H9 (cell line): ENCODE data around the gene WFS1. TPM values are rescaled to one million over a fixed set of nuclear protein-coding genes. Genes with fewer than 3 reads are reported as not detected.

Experiments
- DNase-seq: peaks from one replicate; pipeline ENCODE4 v3.0.0-alpha.2; 2017
- H2AFZ ChIP-seq: one replicate; pipeline ENCODE4 v1.6.1; 2013; ENCODE audit warnings: mild to moderate bottlenecking, low read length, control low read depth, moderate library complexity
- H2AK5ac ChIP-seq: 2 replicates; pipeline ENCODE4 v1.6.1; 2013; ENCODE audit warnings: low read length, control low read depth, mixed read lengths; ENCODE audit not compliant: insufficient read length
- H2BK120ac ChIP-seq: one replicate; pipeline ENCODE4 v1.6.1; 2013; ENCODE audit warnings: low read depth, mild to moderate bottlenecking, low read length, control low read depth, inconsistent platforms; ENCODE audit not compliant: poor library complexity, severe bottlenecking
- H2BK12ac ChIP-seq: 2 replicates; pipeline ENCODE4 v1.6.1; 2013; ENCODE audit warnings: low read length, control low read depth, mixed read lengths, low read depth; ENCODE audit not compliant: insufficient read length
- H2BK15ac ChIP-seq: 2 replicates; pipeline ENCODE4 v1.6.1; 2013; ENCODE audit warnings: low read depth, low read length, control low read depth
- H2BK20ac ChIP-seq: one replicate; pipeline ENCODE4 v1.6.1; 2013; ENCODE audit warnings: low read depth, mild to moderate bottlenecking, low read length, control low read depth, inconsistent platforms; ENCODE audit not compliant: poor library complexity, severe bottlenecking
- H2BK5ac ChIP-seq: 2 replicates; pipeline ENCODE4 v1.6.1; 2013; ENCODE audit warnings: low read length, control low read depth, mixed read lengths; ENCODE audit not compliant: insufficient read length
- H3K14ac ChIP-seq: 2 replicates; pipeline ENCODE4 v1.6.1; 2013; ENCODE audit warnings: low read length, control low read depth; ENCODE audit not compliant: insufficient read depth
- H3K18ac ChIP-seq: 2 replicates; pipeline ENCODE4 v1.6.1; 2013; ENCODE audit warnings: low read depth, mild to moderate bottlenecking, mixed read lengths, low read length, control low read depth; ENCODE audit not compliant: insufficient read length
- H3K23ac ChIP-seq: 2 replicates; pipeline ENCODE4 v1.6.1; 2013; ENCODE audit warnings: low read length, control low read depth, mixed read lengths, low read depth; ENCODE audit not compliant: insufficient read length
- H3K23me2 ChIP-seq: 2 replicates; pipeline ENCODE4 v1.6.1; 2013; ENCODE audit warnings: low read depth, mild to moderate bottlenecking, mixed read lengths, low read length, control low read depth; ENCODE audit not compliant: insufficient read length, poor library complexity, severe bottlenecking
- H3K27ac ChIP-seq: 2 replicates; pipeline ENCODE4 v1.5.1; 2013; ENCODE audit warnings: low read length, control low read depth, mixed read lengths, low read depth; ENCODE audit not compliant: insufficient read length
- H3K27me3 ChIP-seq: 2 replicates; pipeline ENCODE4 v1.6.1; 2013; ENCODE audit warnings: low read length, control low read depth, inconsistent platforms; ENCODE audit not compliant: insufficient read depth
- H3K4ac ChIP-seq: 2 replicates; pipeline ENCODE4 v1.6.1; 2013; ENCODE audit warnings: low read depth, mild to moderate bottlenecking, control low read depth, inconsistent platforms, low read length, moderate library complexity
- H3K4me1 ChIP-seq: 2 replicates; pipeline ENCODE4 v1.6.1; 2013; ENCODE audit warnings: low read length, control low read depth, inconsistent platforms; ENCODE audit not compliant: insufficient read depth
- H3K4me2 ChIP-seq: 2 replicates; pipeline ENCODE4 v1.6.1; 2013; ENCODE audit warnings: low read length, control low read depth, mixed read lengths; ENCODE audit not compliant: insufficient read length, insufficient read depth
- H3K56ac ChIP-seq: 2 replicates; pipeline ENCODE4 v1.6.1; 2013; ENCODE audit warnings: low read depth, mild to moderate bottlenecking, mixed read lengths, low read length, control low read depth; ENCODE audit not compliant: insufficient read length
- H3K79me1 ChIP-seq: 2 replicates; pipeline ENCODE4 v1.6.1; 2013; ENCODE audit warnings: low read depth, mild to moderate bottlenecking, moderate library complexity, low read length, control low read depth, inconsistent platforms; ENCODE audit not compliant: insufficient read depth, poor library complexity, severe bottlenecking
- H3K79me2 ChIP-seq: 2 replicates; pipeline ENCODE4 v1.6.1; 2013; ENCODE audit warnings: low read length, control low read depth, inconsistent platforms; ENCODE audit not compliant: insufficient read depth
- H3K9ac ChIP-seq: 2 replicates; pipeline ENCODE4 v1.6.1; 2013; ENCODE audit warnings: low read length, control low read depth, mixed read lengths; ENCODE audit not compliant: insufficient read length; ENCODE audit errors: extremely low read depth
- H3K9me3 ChIP-seq: one replicate; pipeline ENCODE4 v1.6.1; 2013; ENCODE audit warnings: low read depth, low read length, inconsistent platforms; ENCODE audit not compliant: control insufficient read depth
- H3T11ph ChIP-seq: one replicate; pipeline ENCODE4 v1.6.1; 2013; ENCODE audit warnings: mild to moderate bottlenecking, low read length, control low read depth, inconsistent platforms
- H4K20me1 ChIP-seq: one replicate; pipeline ENCODE4 v1.6.1; 2013; ENCODE audit not compliant: control insufficient read depth, insufficient read length, insufficient read depth
- H4K5ac ChIP-seq: 2 replicates; pipeline ENCODE4 v1.6.1; 2013; ENCODE audit warnings: low read depth, mild to moderate bottlenecking, mixed read lengths, low read length, control low read depth; ENCODE audit not compliant: insufficient read length
- H4K8ac ChIP-seq: replicated peaks from 2 replicates; pipeline ENCODE4 v1.6.1; 2013; ENCODE audit warnings: low read length, control low read depth, mixed read lengths, low read depth; ENCODE audit not compliant: insufficient read length
- H4K91ac ChIP-seq: 2 replicates; pipeline ENCODE4 v1.6.1; 2013; ENCODE audit warnings: low read depth, mild to moderate bottlenecking, moderate library complexity, mixed read lengths, low read length, control low read depth; ENCODE audit not compliant: insufficient read length
- H3K27ac Mint-ChIP-seq, 3 experiments: 2 replicates in 2 of 3; 3 replicates in 1 of 3; pipeline ENCODE4 v1.8.0; 2020 to 2021; ENCODE audit warnings: mixed read lengths in 3 of 3, mild to moderate bottlenecking in 1 of 3, moderate library complexity in 1 of 3
- H3K27me3 Mint-ChIP-seq: 2 replicates; pipeline ENCODE4 v1.8.0; 2021; ENCODE audit warnings: low read depth, mild to moderate bottlenecking, moderate library complexity, mixed read lengths
- H3K36me3 Mint-ChIP-seq, 3 experiments: 2 replicates in 2 of 3; 3 replicates in 1 of 3; pipeline ENCODE4 v1.8.0; 2020 to 2021; ENCODE audit warnings: low read depth in 3 of 3, mixed read lengths in 3 of 3; ENCODE audit not compliant: insufficient read depth in 1 of 3
- H3K4me1 Mint-ChIP-seq, 2 experiments: 2 replicates each; pipeline ENCODE4 v1.8.0; 2020; ENCODE audit warnings: mixed read lengths in 2 of 2
- H3K4me3 Mint-ChIP-seq, 2 experiments: 2 replicates in 1 of 2; 3 replicates in 1 of 2; pipeline ENCODE4 v1.8.0; 2020 to 2021; ENCODE audit warnings: mild to moderate bottlenecking in 2 of 2, mixed read lengths in 2 of 2, moderate library complexity in 1 of 2
- H3K9me3 Mint-ChIP-seq, 2 experiments: 2 replicates in 1 of 2; 3 replicates in 1 of 2; pipeline ENCODE4 v1.8.0; 2020; ENCODE audit warnings: mild to moderate bottlenecking in 2 of 2, mixed read lengths in 2 of 2, moderate library complexity in 1 of 2
- WGBS: extraction: QIAGEN DNeasy Blood & Tissue Kit; methylation state at CpG from one replicate; pipeline ENCODE4 v1.1.7; 2013; ENCODE audit warnings: missing lambda C conversion rate, low lambda C conversion rate, mixed read lengths; ENCODE audit not compliant: insufficient read length; ENCODE audit errors: extremely low coverage; 5-methylcytosine and 5-hydroxymethylcytosine counted together
- total RNA-seq: library from RNA; stranded (reverse); gene quantifications from 2 replicates; pipeline ENCODE4 v1.2.1, GENCODE V29; 2021
- TF ChIP-seq, protein P1 (sequence below): fragments of 200-600 bp; sonication (generic); conservative IDR thresholded peaks from 3 replicates; pipeline ENCODE4 v1.8.0; 2021; ENCODE audit warnings: antibody characterized with exemption, mild to moderate bottlenecking

WFS1 gene
- total RNA-seq, 1 experiment from 2014 or later: 18.9 TPM

GRCh38 chr4:6348408-6348807 is 78.8 kb downstream of the WFS1 start:
- Histone ChIP-seq H2AFZ (no peak overlapping the region), H2BK15ac (no peak overlapping the region), H4K20me1 (no peaks in the 10 kb centered on the region), H2BK5ac (no peak overlapping the region), H3K18ac (no peak overlapping the region), H3K27me3 (no peaks in the 10 kb centered on the region), H3K23me2 (peaks cover 3% of the 10 kb centered on the region), H3K9me3 (no peaks in the 10 kb centered on the region), H4K5ac (no peak overlapping the region), H4K8ac (no peak overlapping the region), H2BK20ac (no peak overlapping the region), H3K23ac (no peak overlapping the region), H3K9ac (no peak overlapping the region), H2BK12ac (no peak overlapping the region), H4K91ac (no peak overlapping the region), H3K56ac (no peak overlapping the region), H2BK120ac (no peak overlapping the region), H3K4me1 (no peaks in the 10 kb centered on the region; the same call in 1 of the 2 replicates), H3K14ac (no peak overlapping the region), H3K79me2 (no peaks in the 10 kb centered on the region), H3K79me1 (no peaks in the 10 kb centered on the region), H3K27ac (no peak overlapping the region), H2AK5ac (no peak overlapping the region), H3K4ac (no peak overlapping the region), H3K4me2 (no peak overlapping the region), H3T11ph (no peak overlapping the region)
- Mint-ChIP-seq H3K27ac (no peak overlapping the region; a peak in 1 of 7 replicates), H3K4me3 (no peak overlapping the region), H3K27me3 (peaks cover 1% of the 10 kb centered on the region; the same call in 1 of the 2 replicates), H3K4me1 (peaks cover 0 to 7% of the 10 kb centered on the region in 2 experiments; a peak in 2 of 4 replicates), H3K9me3 (no peaks in the 10 kb centered on the region; a peak in 1 of 5 replicates), H3K36me3 (no peaks in the 10 kb centered on the region)
- TF ChIP-seq, protein P1, sequence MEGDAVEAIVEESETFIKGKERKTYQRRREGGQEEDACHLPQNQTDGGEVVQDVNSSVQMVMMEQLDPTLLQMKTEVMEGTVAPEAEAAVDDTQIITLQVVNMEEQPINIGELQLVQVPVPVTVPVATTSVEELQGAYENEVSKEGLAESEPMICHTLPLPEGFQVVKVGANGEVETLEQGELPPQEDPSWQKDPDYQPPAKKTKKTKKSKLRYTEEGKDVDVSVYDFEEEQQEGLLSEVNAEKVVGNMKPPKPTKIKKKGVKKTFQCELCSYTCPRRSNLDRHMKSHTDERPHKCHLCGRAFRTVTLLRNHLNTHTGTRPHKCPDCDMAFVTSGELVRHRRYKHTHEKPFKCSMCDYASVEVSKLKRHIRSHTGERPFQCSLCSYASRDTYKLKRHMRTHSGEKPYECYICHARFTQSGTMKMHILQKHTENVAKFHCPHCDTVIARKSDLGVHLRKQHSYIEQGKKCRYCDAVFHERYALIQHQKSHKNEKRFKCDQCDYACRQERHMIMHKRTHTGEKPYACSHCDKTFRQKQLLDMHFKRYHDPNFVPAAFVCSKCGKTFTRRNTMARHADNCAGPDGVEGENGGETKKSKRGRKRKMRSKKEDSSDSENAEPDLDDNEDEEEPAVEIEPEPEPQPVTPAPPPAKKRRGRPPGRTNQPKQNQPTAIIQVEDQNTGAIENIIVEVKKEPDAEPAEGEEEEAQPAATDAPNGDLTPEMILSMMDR: no peak
- no CpG with 5 or more reads among the region's 4 CpGs for WGBS
- no peak for DNase-seq
